Measurements from ENCODE around the gene CCNB1IP1.

- no peak for TF ChIP-seq CTCF (IDR thresholded peaks at IDR 0.05)
- TF ChIP-seq ZFX (IDR thresholded peaks at IDR 0.05; ENCODE audit: borderline replicate concordance): no peak
Observed at GRCh38 chr14:20350282-20350681, 17.2 kb upstream of the CCNB1IP1 start.

Data from 22Rv1 (cell line).